ENCODE data around the gene NDUFAF2.

NDUFAF2 gene

DNA sequence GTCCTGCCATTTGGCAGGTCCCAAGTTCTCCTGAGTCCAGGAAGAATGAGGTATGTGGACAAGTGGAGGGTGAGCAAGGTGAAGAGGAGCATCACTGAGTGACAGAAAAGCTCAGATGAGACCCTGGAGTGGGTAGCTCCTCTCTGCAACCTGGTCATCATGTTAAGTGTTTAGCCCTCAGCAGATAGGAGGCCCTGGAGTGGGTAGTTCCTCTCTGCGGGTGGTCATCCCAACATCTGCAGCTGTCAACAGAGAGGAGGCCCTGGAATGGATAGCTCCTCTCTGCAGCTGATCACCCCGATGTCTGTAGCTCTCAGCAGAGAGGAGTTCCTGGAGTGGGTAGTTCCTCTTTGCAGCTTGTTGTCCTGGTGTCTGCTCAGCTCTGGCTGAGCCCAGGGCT is 48.4 kb downstream of the NDUFAF2 start:
- Histone ChIP-seq H3K4me1 (ENCODE audit: insufficient read depth, low read length) (peaks cover 5% of the 10 kb centered on the region), H3K9ac (ENCODE audit: low read length) (no peak overlapping the region), H3K9me3 (ENCODE audit: low read length) (no peaks in the 10 kb centered on the region), H3K4me3 (ENCODE audit: low read depth in 1 of 2, low read length in 2 of 2) (no peak overlapping the region), H3K27ac (ENCODE audit: low read depth, low read length) (no peak overlapping the region), H3K36me3 (ENCODE audit: insufficient read depth, low read length) (no peaks in the 10 kb centered on the region), H3K27me3 (ENCODE audit: control insufficient read depth in 1 of 2, insufficient read depth in 2 of 2, low read length in 2 of 2) (no peaks in the 10 kb centered on the region)

DNA sequence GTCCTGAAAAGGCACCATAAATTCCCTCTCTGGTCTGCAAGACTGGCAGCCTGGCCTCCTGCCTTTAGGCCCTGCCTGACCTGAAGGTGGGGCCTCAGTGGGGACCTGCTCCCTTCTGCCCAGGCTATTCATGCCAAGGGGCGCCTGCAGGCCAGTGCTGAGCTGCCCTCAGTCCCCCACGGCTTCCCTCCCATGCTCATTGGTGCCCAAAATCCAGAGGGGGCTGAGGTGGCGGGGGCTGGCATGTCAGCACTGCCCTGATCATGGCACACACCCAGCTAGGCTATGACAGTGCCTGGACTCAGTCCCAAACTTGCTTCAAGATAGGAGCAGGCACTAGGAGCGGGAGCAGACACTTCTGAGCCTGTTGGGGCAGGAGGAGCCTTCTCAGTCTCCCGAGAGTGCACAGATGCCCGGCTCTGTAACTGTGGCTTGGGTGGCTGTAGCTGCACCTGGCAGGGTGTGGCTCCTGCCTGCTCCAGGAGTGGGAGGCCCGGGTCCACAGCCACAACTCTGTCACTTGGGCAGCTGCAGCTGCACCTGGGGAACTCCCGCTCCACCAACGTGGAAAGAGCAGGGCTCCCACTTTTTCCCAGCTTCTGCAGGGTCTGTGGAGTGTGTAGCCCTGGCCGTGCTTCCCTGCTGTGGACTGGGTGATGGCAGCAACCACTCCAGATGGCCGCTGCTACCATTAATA is 49.0 kb downstream of the NDUFAF2 start:
- H3K36me3 ChIP-seq (ENCODE audit: insufficient read depth, low read length), result no peaks in the 10 kb centered on the region
- H3K4me1 ChIP-seq (ENCODE audit: insufficient read depth, low read length), result peaks cover 5% of the 10 kb centered on the region
- no peak overlapping the region for H3K4me3 ChIP-seq (ENCODE audit: low read depth in 1 of 2, low read length in 2 of 2)
- no peak overlapping the region for H3K9ac ChIP-seq (ENCODE audit: low read length)
- no peaks in the 10 kb centered on the region for H3K9me3 ChIP-seq (ENCODE audit: low read length)
- no peaks in the 10 kb centered on the region for H3K27me3 ChIP-seq (ENCODE audit: control insufficient read depth in 1 of 2, insufficient read depth in 2 of 2, low read length in 2 of 2)
- H3K27ac ChIP-seq (ENCODE audit: low read depth, low read length), result no peak overlapping the region

DNA sequence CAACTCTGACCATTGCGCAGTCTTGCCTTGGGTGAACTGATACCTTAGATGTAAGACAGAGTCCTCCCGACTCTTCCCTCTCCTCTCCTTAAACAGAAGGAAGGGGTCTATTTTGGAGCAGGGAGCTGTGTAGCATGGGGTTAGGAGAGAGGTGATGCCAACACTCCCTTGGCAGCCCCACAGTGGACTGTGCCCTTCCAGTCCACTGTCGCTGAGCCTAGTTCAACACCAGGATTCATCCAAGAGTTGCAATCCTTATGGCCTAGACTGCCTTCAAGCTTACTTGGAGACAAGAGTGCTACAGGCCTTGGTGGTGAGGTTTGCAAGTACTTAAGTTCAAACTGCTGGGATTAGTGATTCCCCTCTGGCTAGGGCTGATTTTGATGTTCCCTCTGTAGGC is 51.4 kb downstream of the NDUFAF2 start:
- H3K4me1 ChIP-seq (ENCODE audit: insufficient read depth, low read length), result peaks cover 14% of the 10 kb centered on the region

DNA sequence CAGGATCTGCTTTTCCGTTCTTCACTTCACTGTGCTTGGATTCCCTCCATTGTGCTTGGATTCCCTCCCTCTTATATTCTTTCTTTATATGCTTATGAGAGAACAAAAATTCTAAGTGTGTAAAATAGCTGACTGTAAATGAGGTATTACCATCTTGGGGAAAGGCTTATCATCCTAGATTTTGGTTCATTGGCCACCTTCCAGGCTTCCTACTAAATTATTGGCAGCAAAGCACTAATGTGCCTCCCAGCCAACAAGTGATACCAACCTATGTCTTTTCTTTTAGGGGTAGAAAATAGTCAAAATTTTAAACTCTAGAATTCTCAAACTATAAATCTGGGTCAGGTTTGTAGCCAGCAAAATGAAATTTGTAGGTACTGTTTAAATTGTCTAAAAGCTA is 52.7 kb downstream of the NDUFAF2 start:
- Histone ChIP-seq H3K9me3 (ENCODE audit: low read length) (no peaks in the 10 kb centered on the region), H3K9ac (ENCODE audit: low read length) (no peak overlapping the region), H3K4me1 (ENCODE audit: insufficient read depth, low read length) (peaks cover 11% of the 10 kb centered on the region), H3K36me3 (ENCODE audit: insufficient read depth, low read length) (no peaks in the 10 kb centered on the region), H3K27ac (ENCODE audit: low read depth, low read length) (no peak overlapping the region), H3K4me3 (ENCODE audit: low read depth in 1 of 2, low read length in 2 of 2) (no peak overlapping the region), H3K27me3 (ENCODE audit: control insufficient read depth in 1 of 2, insufficient read depth in 2 of 2, low read length in 2 of 2) (no peaks in the 10 kb centered on the region)

More for the DNA sequence above, 51.4 kb downstream of the NDUFAF2 start:
- Histone ChIP-seq H3K4me3 (ENCODE audit: low read depth in 1 of 2, low read length in 2 of 2) (no peak overlapping the region), H3K27me3 (ENCODE audit: control insufficient read depth in 1 of 2, insufficient read depth in 2 of 2, low read length in 2 of 2) (no peaks in the 10 kb centered on the region), H3K36me3 (ENCODE audit: insufficient read depth, low read length) (no peaks in the 10 kb centered on the region), H3K9me3 (ENCODE audit: low read length) (no peaks in the 10 kb centered on the region), H3K27ac (ENCODE audit: low read depth, low read length) (no peak overlapping the region), H3K9ac (ENCODE audit: low read length) (no peak overlapping the region)

DNA sequence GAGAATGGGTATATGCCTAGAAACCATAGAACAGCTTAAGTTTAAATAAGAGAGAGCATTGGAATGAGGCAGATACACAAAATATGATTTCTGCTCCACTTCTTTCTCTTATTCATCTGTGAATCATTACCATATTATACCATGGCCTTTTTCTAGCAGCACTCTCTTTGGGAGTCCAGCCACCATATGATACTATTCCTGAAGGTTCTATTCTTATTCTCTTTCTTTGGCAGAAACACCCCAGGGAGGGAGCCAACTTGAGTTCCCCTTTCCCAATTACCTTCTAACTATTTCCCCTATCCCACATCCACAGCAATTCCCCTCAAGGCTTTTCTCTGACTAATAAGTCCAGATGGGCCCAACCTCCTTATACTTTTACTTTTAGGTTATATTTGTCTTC is 55.9 kb downstream of the NDUFAF2 start:
- H3K9me3 ChIP-seq (ENCODE audit: low read length), result no peaks in the 10 kb centered on the region
- peaks cover 8% of the 10 kb centered on the region for H3K4me1 ChIP-seq (ENCODE audit: insufficient read depth, low read length)
- H3K4me3 ChIP-seq (ENCODE audit: low read depth in 1 of 2, low read length in 2 of 2), result no peak overlapping the region
- no peaks in the 10 kb centered on the region for H3K36me3 ChIP-seq (ENCODE audit: insufficient read depth, low read length)
- H3K27me3 ChIP-seq (ENCODE audit: control insufficient read depth in 1 of 2, insufficient read depth in 2 of 2, low read length in 2 of 2), result no peaks in the 10 kb centered on the region
- no peak overlapping the region for H3K9ac ChIP-seq (ENCODE audit: low read length)
- H3K27ac ChIP-seq (ENCODE audit: low read depth, low read length), result no peak overlapping the region

DNA sequence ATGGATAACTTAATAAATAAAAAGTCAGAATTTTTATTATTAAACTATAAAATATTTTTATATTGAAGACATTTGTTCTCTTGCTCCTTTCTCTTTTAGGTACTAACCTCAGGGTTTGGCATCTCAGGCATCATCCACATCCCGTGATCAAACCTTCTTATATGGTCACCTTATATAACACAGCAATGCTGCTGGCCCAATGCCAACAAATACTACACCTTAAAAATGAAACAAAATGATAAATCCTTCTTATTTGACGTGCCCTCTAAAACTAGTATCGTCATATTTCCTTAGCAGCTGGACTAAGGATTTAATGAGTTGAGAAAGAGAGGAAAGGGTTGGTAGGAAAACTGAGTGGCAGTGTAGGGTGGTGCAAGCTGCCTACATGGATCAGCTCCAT is 56.6 kb downstream of the NDUFAF2 start:
- peaks cover 8% of the 10 kb centered on the region for H3K4me1 ChIP-seq (ENCODE audit: insufficient read depth, low read length)

DNA sequence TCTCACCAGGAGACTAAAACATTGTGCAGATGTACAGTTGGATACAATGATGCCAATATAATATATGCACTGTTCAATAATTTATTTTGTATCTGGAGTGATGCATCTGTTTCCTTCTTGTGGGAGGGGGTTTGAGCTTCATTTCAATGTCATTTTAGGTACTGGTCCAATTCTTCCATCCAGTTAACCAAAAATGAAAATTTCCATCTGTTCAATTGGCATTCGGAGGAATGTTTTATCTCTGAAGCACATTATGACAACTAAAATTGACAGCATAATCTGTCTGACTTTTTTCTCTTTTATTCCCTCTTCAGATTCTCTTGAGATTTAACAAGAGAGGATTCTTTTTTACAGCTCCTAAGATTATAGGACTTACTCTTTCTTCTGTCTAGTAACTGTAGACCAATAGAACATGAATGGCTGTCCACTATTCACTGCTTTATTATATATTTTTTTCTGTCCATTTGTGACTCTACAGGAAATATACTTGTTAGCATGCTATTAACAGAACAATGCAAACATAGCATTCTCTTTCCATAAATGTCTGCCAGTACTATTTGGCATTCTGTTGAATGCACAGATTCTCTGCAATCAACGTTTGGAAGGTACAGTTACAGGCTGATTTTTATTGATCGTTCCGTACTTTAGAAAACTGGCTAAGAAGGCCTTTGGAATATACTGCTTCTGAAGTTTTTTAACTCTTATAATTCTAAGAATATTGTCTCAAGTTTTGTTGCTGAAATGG is 57.8 kb downstream of the NDUFAF2 start:
- Histone ChIP-seq H3K27me3 (ENCODE audit: control insufficient read depth in 1 of 2, insufficient read depth in 2 of 2, low read length in 2 of 2) (no peaks in the 10 kb centered on the region), H3K27ac (ENCODE audit: low read depth, low read length) (no peak overlapping the region), H3K4me1 (ENCODE audit: insufficient read depth, low read length) (peaks cover 8% of the 10 kb centered on the region), H3K9me3 (ENCODE audit: low read length) (no peaks in the 10 kb centered on the region), H3K4me3 (ENCODE audit: low read depth in 1 of 2, low read length in 2 of 2) (no peak overlapping the region), H3K9ac (ENCODE audit: low read length) (no peak overlapping the region), H3K36me3 (ENCODE audit: insufficient read depth, low read length) (no peaks in the 10 kb centered on the region)

More for the DNA sequence above, 56.6 kb downstream of the NDUFAF2 start:
- no peak overlapping the region for H3K4me3 ChIP-seq (ENCODE audit: low read depth in 1 of 2, low read length in 2 of 2)
- H3K27ac ChIP-seq (ENCODE audit: low read depth, low read length), result no peak overlapping the region
- no peaks in the 10 kb centered on the region for H3K27me3 ChIP-seq (ENCODE audit: control insufficient read depth in 1 of 2, insufficient read depth in 2 of 2, low read length in 2 of 2)
- no peak overlapping the region for H3K9ac ChIP-seq (ENCODE audit: low read length)
- no peaks in the 10 kb centered on the region for H3K9me3 ChIP-seq (ENCODE audit: low read length)
- H3K36me3 ChIP-seq (ENCODE audit: insufficient read depth, low read length), result no peaks in the 10 kb centered on the region

DNA sequence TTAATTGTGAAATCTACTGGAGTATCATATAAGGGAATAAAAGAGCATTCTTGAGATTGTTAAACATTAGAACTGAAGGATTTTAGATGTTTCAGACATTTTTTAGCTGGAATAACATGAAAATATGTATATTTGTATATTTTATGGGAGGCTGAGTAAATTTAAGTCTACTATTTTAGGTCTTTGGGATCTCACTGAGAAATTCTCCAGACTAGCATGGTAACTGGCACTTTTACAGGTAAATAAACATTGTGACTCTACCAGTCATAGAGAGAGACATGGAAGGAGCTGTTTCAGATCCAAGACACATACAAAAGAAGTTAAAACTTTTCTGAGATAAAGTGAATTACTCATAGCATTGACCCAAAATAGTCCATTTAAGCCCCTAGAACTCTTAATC is 59.4 kb downstream of the NDUFAF2 start:
- Histone ChIP-seq H3K36me3 (ENCODE audit: insufficient read depth, low read length) (no peaks in the 10 kb centered on the region), H3K27me3 (ENCODE audit: control insufficient read depth in 1 of 2, insufficient read depth in 2 of 2, low read length in 2 of 2) (no peaks in the 10 kb centered on the region), H3K27ac (ENCODE audit: low read depth, low read length) (no peak overlapping the region), H3K4me1 (ENCODE audit: insufficient read depth, low read length) (peaks cover 8% of the 10 kb centered on the region), H3K9me3 (ENCODE audit: low read length) (no peaks in the 10 kb centered on the region), H3K9ac (ENCODE audit: low read length) (no peak overlapping the region), H3K4me3 (ENCODE audit: low read depth in 1 of 2, low read length in 2 of 2) (no peak overlapping the region)

DNA sequence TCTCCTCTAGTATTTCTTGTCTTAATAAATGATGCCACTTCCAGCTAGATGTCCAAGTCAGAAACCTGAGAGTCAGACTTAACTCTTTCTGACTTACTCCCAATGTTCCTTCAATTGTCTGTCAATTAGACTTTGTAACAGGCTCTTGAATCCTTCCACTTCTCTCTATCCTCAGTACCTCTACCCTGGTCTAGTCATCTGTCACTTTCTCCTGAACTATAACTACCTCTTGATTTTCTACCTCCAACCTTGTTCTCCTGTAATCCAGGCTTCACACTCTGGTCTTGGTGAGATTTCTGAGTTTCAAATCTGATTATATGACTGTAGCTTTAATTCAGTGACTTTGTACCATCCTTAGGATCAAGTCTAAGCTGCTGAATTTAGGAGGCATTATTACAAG is 64.9 kb downstream of the NDUFAF2 start:
- Histone ChIP-seq H3K9me3 (ENCODE audit: low read length) (no peaks in the 10 kb centered on the region), H3K27ac (ENCODE audit: low read depth, low read length) (no peak overlapping the region), H3K4me1 (ENCODE audit: insufficient read depth, low read length) (no peaks in the 10 kb centered on the region), H3K4me3 (ENCODE audit: low read depth in 1 of 2, low read length in 2 of 2) (no peak overlapping the region), H3K9ac (ENCODE audit: low read length) (no peak overlapping the region), H3K36me3 (ENCODE audit: insufficient read depth, low read length) (no peaks in the 10 kb centered on the region), H3K27me3 (ENCODE audit: control insufficient read depth in 1 of 2, insufficient read depth in 2 of 2, low read length in 2 of 2) (no peaks in the 10 kb centered on the region)

DNA sequence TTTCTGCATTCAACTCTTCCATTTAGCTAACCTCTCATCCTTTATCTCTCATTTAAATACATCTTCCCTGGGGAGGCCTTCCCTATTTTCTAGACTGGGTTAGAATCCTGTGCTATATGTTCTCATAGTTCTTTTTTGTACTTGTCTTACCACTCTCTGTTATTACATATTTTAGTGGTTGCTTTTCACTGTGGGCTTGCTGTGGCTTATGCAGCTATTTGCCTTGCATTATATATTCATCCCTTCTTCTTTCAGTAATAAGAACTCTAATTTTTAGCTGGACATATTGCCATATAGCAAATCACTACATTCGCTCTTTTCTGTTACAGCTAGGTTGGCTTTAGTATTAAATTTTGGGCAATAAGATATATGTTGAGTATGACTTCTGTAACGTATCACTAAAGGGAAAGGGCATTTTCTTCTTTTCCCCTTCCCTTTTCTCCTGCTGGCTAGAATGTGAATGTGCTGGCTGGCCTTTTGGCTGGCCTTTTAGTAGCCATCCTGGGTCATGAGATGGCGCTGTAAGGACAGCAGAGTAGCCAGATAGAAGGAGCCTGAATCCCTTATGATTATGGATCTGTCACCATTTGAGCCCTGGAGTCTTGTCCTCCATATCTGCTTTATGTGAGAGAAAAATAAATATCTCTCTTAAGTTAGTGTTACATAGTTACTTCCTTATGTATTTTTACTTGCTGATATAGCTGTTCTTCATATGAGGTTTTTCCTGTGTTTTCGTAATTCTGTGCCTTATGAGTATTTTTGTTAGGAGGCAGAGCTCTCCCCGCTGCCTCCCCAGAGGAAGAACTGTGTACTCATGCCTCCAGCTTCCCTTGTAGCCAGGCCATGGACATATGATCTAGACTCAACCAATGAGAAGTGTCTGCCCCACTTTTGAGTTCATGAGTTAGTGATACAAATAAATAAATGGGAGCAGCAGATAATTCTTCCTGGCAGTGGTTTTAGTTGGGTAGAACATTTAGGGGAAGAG is 65.8 kb downstream of the NDUFAF2 start:
- no peak overlapping the region for H3K4me3 ChIP-seq (ENCODE audit: low read depth in 1 of 2, low read length in 2 of 2)
- no peaks in the 10 kb centered on the region for H3K4me1 ChIP-seq (ENCODE audit: insufficient read depth, low read length)
- H3K36me3 ChIP-seq (ENCODE audit: insufficient read depth, low read length), result no peaks in the 10 kb centered on the region
- H3K9me3 ChIP-seq (ENCODE audit: low read length), result no peaks in the 10 kb centered on the region
- no peaks in the 10 kb centered on the region for H3K27me3 ChIP-seq (ENCODE audit: control insufficient read depth in 1 of 2, insufficient read depth in 2 of 2, low read length in 2 of 2)
- no peak overlapping the region for H3K9ac ChIP-seq (ENCODE audit: low read length)
- H3K27ac ChIP-seq (ENCODE audit: low read depth, low read length), result no peak overlapping the region

DNA sequence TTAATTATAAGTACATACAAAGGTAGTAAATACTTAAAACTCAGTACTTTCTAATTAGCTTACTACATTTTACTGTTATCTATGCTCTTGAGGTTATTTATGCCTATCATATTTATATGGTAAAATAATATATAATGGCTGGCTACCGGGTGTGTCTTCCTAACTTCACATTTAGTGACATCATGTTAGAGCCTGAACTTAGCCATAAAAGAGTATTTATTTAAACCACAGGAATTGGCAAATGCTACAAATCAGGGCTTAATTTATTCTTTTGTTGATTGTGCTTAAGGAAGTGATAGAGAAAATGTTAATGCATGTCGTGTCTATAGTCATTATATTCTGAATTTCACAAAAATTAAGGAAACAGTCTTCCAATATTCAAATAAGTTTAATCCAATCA is 73.1 kb downstream of the NDUFAF2 start:
- Histone ChIP-seq H3K36me3 (ENCODE audit: insufficient read depth, low read length) (no peaks in the 10 kb centered on the region), H3K9me3 (ENCODE audit: low read length) (no peaks in the 10 kb centered on the region), H3K27ac (ENCODE audit: low read depth, low read length) (no peak overlapping the region), H3K4me1 (ENCODE audit: insufficient read depth, low read length) (no peaks in the 10 kb centered on the region), H3K27me3 (ENCODE audit: control insufficient read depth in 1 of 2, insufficient read depth in 2 of 2, low read length in 2 of 2) (no peaks in the 10 kb centered on the region), H3K4me3 (ENCODE audit: low read depth in 1 of 2, low read length in 2 of 2) (no peak overlapping the region), H3K9ac (ENCODE audit: low read length) (no peak overlapping the region)
